Measurements from ENCODE around the gene GALNT17. TPM values are rescaled to one million over a fixed set of nuclear protein-coding genes. Genes with fewer than 3 reads are reported as not detected.

The GALNT17 gene
- total and polyA plus RNA-seq, 4 donors = 2.8 to 10.8 (median 7.4) TPM

DNA sequence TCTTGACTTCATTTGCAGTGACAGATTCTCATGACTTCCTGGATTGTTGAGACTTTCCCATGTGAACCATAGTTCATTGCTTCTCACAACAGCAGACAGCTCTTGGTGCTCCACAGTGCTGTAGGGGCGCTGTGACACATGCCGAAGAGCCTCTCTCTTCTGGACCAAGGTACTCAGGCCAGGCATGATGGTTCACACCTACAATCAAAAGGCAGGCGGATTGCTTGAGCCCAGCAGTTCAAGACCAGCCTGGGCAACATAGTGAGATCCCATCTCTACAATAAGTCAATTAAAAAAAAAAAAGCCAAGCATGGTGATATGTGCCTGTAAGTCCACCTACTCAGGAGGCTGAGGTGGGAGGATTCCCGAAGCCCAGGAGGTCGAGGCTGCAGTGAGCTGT, 354.5 kb downstream of the GALNT17 start:
- no peak for ATAC-seq (ENCODE audit: insufficient read depth, low FRiP score)
- TF ChIP-seq, protein P1, sequence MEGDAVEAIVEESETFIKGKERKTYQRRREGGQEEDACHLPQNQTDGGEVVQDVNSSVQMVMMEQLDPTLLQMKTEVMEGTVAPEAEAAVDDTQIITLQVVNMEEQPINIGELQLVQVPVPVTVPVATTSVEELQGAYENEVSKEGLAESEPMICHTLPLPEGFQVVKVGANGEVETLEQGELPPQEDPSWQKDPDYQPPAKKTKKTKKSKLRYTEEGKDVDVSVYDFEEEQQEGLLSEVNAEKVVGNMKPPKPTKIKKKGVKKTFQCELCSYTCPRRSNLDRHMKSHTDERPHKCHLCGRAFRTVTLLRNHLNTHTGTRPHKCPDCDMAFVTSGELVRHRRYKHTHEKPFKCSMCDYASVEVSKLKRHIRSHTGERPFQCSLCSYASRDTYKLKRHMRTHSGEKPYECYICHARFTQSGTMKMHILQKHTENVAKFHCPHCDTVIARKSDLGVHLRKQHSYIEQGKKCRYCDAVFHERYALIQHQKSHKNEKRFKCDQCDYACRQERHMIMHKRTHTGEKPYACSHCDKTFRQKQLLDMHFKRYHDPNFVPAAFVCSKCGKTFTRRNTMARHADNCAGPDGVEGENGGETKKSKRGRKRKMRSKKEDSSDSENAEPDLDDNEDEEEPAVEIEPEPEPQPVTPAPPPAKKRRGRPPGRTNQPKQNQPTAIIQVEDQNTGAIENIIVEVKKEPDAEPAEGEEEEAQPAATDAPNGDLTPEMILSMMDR (IDR thresholded peaks at IDR 0.05; ENCODE audit: control extremely low read depth, extremely low read depth) = no peak
- 85 to 96% methylated on average over 5 of the region's 5 CpGs for WGBS, 2 donors

DNA sequence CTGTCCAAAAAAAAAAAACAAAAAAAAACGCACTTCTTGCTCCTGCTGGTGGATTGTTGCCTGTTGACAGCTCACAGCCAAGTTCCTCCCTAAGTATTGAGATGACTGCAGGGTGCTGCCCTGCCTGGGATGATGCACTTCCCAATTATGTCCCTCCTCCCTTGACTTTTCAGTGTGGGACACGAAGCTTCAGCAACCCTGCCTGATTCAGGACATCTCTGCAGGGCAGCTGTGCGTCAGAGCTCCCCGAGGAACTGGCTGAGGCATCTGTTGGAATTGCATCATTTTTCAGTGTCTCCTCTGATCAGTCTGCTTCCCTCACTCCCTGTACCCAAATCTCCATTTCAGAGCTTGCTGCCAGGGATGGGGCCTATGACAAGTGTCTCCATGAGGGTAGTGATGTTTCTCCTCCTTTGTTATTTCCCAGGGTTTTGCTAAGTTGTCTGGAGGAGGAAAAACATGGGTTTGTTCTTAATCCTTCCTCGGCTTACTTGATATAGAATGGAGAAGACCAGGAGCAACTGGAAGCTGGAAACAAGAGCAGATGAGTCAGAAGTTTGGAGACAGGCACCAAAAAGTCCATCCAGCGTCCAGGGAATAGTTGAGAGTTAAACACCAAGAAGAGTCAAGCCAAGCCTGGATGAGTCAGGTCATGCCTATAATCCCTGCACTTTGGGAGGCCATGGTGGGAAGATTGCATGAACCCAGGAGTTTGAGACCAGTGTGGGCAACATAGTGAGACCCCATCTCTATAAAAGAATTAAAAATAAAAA, 355.1 kb downstream of the GALNT17 start:
- Histone ChIP-seq H3K36me3 (ENCODE audit: control insufficient read depth in 4 of 4, insufficient read depth in 4 of 4, low read length in 4 of 4) (no peaks in the 10 kb centered on the region), H3K9me3 (ENCODE audit: control insufficient read depth in 4 of 4, insufficient read depth in 3 of 4, low read length in 3 of 4) (peaks cover 0 to 2% (median 0%) of the 10 kb centered on the region in 4 donors), H3K4me1 (ENCODE audit: control insufficient read depth in 5 of 5, insufficient read depth in 5 of 5, low read length in 5 of 5) (peaks cover 0 to 3% (median 0%) of the 10 kb centered on the region in 5 donors), H3K4me3 (no peak overlapping the region), H3K27ac (ENCODE audit: low read depth in 1 of 2, low read length in 1 of 2) (no peak overlapping the region), H3K27me3 (ENCODE audit: control insufficient read depth in 3 of 3, insufficient read depth in 3 of 3, low read length in 2 of 3) (no peaks in the 10 kb centered on the region), H3K9ac (ENCODE audit: insufficient read depth in 1 of 2, low read length in 2 of 2) (no peak overlapping the region)
- TF ChIP-seq, protein P1 (IDR thresholded peaks at IDR 0.05; ENCODE audit: control extremely low read depth, extremely low read depth) = no peak
- ATAC-seq (ENCODE audit: insufficient read depth, low FRiP score) (no peak), DNase-seq (no peak)
- WGBS, 2 donors = 67 to 72% methylated on average over 6 of the region's 6 CpGs

More for the DNA sequence above, 354.5 kb downstream of the GALNT17 start:
- DNase-seq = no peak
- H3K9me3 ChIP-seq (ENCODE audit: control insufficient read depth in 4 of 4, insufficient read depth in 3 of 4, low read length in 3 of 4) = peaks cover 0 to 2% (median 0%) of the 10 kb centered on the region in 4 donors
- no peaks in the 10 kb centered on the region for H3K36me3 ChIP-seq (ENCODE audit: control insufficient read depth in 4 of 4, insufficient read depth in 4 of 4, low read length in 4 of 4)
- no peaks in the 10 kb centered on the region for H3K27me3 ChIP-seq (ENCODE audit: control insufficient read depth in 3 of 3, insufficient read depth in 3 of 3, low read length in 2 of 3)
- no peak overlapping the region for H3K4me3 ChIP-seq
- H3K27ac ChIP-seq (ENCODE audit: low read depth in 1 of 2, low read length in 1 of 2) = no peak overlapping the region
- H3K9ac ChIP-seq (ENCODE audit: insufficient read depth in 1 of 2, low read length in 2 of 2) = no peak overlapping the region
- peaks cover 0 to 3% (median 0%) of the 10 kb centered on the region in 5 donors for H3K4me1 ChIP-seq (ENCODE audit: control insufficient read depth in 5 of 5, insufficient read depth in 5 of 5, low read length in 5 of 5)

DNA sequence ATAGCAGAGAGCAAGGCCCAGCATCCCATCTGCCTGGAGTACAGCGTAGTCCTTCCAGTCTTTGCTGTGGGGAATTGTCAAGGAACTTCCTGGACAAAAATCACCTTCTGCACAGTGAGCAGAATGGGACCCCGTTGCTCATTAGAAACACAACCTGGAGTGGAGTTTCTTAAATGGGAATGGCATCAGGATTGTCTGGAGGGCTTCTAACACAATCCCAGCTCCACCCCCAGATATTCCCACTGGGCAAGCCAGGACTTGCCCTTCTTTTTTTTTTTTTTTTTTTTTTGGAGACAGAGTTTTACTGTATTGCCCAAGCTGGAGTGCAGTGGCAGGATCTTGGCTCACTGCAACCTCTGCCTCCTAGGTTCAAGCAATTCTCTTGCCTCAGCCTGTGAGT, 356.4 kb downstream of the GALNT17 start:
- H3K9ac ChIP-seq (ENCODE audit: insufficient read depth in 1 of 2, low read length in 2 of 2) = no peak overlapping the region
- peaks cover 0 to 3% (median 0%) of the 10 kb centered on the region in 5 donors for H3K4me1 ChIP-seq (ENCODE audit: control insufficient read depth in 5 of 5, insufficient read depth in 5 of 5, low read length in 5 of 5)
- H3K27me3 ChIP-seq (ENCODE audit: control insufficient read depth in 3 of 3, insufficient read depth in 3 of 3, low read length in 2 of 3) = no peaks in the 10 kb centered on the region
- no peak overlapping the region for H3K4me3 ChIP-seq
- peaks cover 0 to 2% (median 0%) of the 10 kb centered on the region in 4 donors for H3K9me3 ChIP-seq (ENCODE audit: control insufficient read depth in 4 of 4, insufficient read depth in 3 of 4, low read length in 3 of 4)
- TF ChIP-seq, protein P1 (IDR thresholded peaks at IDR 0.05; ENCODE audit: control extremely low read depth, extremely low read depth) = no peak
- 58 to 77% methylated on average over 2 of the region's 2 CpGs for WGBS, 2 donors
- no peak overlapping the region for H3K27ac ChIP-seq (ENCODE audit: low read depth in 1 of 2, low read length in 1 of 2)
- H3K36me3 ChIP-seq (ENCODE audit: control insufficient read depth in 4 of 4, insufficient read depth in 4 of 4, low read length in 4 of 4) = no peaks in the 10 kb centered on the region
- ATAC-seq (ENCODE audit: insufficient read depth, low FRiP score) (no peak), DNase-seq (no peak)

Measured in lung (tissue), 12 donors.